Measurements from ENCODE around the gene RHBG. TPM values are rescaled to one million over a fixed set of nuclear protein-coding genes. Genes with fewer than 3 reads are reported as not detected.
A peak's percentile ranks its signal among the peaks of the same experiment; 100 is the strongest.

Gene RHBG
- polyA plus RNA-seq, 1 donor: 35.4 TPM

- Histone ChIP-seq H3K4me1 (ENCODE audit: control insufficient read depth, insufficient read depth, low read length) (peaks cover 8% of the 10 kb centered on the region), H3K9me3 (ENCODE audit: control insufficient read depth, low read depth, low read length) (peaks cover 4% of the 10 kb centered on the region), H3K27ac (ENCODE audit: low read length) (no peak overlapping the region), H3K27me3 (ENCODE audit: control insufficient read depth, insufficient read depth, low read length) (peaks cover 48% of the 10 kb centered on the region), H3K4me3 (ENCODE audit: low read length) (no peak overlapping the region), H3K36me3 (ENCODE audit: control insufficient read depth, insufficient read depth, low read length) (peaks cover 9% of the 10 kb centered on the region)
- no peak for DNase-seq
- WGBS (ENCODE audit: insufficient coverage, low lambda C conversion rate): no CpG with 5 or more reads among the region's 9 CpGs
These were observed 16.6 kb downstream of the RHBG start for GRCh38 chr1:156385534-156386031.

DNA sequence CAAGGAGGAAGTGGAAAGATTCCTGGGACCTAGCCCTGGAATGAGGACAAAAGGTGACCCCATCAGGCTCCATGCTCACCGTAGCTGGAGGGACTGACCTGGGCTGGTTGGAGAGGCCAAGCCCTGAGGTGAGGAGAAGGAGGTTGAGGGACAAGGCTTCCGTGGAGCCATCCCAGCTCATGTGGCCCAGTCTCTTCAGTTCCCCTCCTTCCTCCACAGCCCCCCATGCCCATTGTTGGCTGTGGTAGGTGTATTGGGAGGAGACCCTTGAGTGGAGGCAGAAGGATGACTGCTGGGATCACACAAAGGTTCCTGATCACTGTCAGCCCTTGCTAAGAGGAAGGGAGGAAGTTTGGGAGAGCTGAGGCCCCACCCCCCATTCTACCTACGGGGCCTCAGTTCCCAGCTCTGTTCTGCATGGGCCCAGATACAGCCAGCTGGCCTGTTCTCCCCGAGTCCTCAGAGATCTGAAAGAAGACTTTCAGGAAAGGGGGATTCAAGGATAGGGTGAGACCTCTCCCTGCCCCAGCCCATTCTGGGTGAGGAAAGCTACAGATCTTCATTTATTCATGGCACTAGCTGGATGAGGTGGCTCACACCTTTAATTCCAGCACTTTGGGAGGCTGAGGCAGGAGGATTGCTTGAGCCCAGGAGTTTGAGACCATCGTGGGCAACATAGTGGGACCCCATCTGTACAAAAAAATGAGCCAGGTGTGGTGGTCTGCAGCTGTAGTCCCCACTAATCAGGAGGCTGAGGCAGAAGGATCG lies 17.3 kb downstream of the RHBG start:
- H3K4me1 ChIP-seq (ENCODE audit: control insufficient read depth, insufficient read depth, low read length): peaks cover 8% of the 10 kb centered on the region
- no peak for DNase-seq
- no peak overlapping the region for H3K4me3 ChIP-seq (ENCODE audit: low read length)
- WGBS (ENCODE audit: insufficient coverage, low lambda C conversion rate): no CpG with 5 or more reads among the region's 6 CpGs
- peaks cover 55% of the 10 kb centered on the region for H3K27me3 ChIP-seq (ENCODE audit: control insufficient read depth, insufficient read depth, low read length)
- peaks cover 7% of the 10 kb centered on the region for H3K9me3 ChIP-seq (ENCODE audit: control insufficient read depth, low read depth, low read length)
- H3K36me3 ChIP-seq (ENCODE audit: control insufficient read depth, insufficient read depth, low read length): peaks cover 9% of the 10 kb centered on the region
- no peak overlapping the region for H3K27ac ChIP-seq (ENCODE audit: low read length)

DNA sequence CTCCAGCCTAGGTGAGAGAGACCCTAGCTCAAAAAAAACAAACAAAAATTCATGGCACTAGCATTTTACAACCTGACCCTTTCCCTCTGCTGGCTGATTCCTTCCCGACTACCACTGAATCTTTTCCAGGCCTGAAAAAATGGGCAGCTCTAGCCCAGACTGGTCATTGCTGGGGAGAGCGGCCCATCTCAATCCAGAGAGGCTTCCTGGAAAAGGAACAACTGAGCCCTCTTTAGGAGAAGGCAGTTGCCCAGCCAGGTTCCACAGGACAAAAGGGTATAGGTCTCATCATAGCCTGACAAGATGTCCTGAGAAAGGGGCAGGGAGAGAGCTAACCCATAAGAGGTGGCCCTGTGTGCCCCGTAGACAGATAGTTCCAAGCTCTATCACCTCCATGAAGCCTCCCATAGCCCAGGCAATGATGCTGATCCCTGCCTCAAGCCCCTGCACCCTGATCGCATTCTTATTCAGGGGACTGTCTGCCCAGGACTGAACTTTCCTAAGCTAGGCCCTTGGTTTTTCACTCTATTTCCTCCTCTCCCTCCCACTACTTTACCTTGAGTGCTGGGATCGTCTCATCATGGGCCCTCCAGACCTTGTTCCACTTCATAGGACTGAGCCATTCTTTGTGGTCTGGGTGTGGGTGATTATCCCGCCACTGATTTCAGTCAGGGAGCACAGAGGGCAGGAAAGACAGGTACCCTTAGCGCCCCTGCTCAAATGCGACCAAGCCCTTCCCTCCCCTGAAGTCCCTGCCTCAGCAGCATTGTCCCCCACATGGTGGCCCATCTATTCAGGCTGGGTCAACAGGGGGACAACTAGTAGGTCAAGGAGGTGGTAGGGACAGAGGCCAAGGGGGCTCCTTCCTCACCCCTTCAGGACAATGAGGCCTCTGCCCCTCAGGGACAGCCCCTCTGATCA lies 18.2 kb downstream of the RHBG start:
- DNase-seq: no peak
- Histone ChIP-seq H3K36me3 (ENCODE audit: control insufficient read depth, insufficient read depth, low read length) (peaks cover 6% of the 10 kb centered on the region), H3K4me1 (ENCODE audit: control insufficient read depth, insufficient read depth, low read length) (peaks cover 8% of the 10 kb centered on the region), H3K4me3 (ENCODE audit: low read length) (no peak overlapping the region), H3K9me3 (ENCODE audit: control insufficient read depth, low read depth, low read length) (peaks cover 7% of the 10 kb centered on the region), H3K27ac (ENCODE audit: low read length) (no peak overlapping the region), H3K27me3 (ENCODE audit: control insufficient read depth, insufficient read depth, low read length) (peaks cover 64% of the 10 kb centered on the region)
- WGBS (ENCODE audit: insufficient coverage, low lambda C conversion rate): no CpG with 5 or more reads among the region's 8 CpGs

- no CpG with 5 or more reads among the region's 15 CpGs for WGBS (ENCODE audit: insufficient coverage, low lambda C conversion rate)
- H3K4me3 ChIP-seq (ENCODE audit: low read length): no peak overlapping the region
- H3K36me3 ChIP-seq (ENCODE audit: control insufficient read depth, insufficient read depth, low read length): peaks cover 2% of the 10 kb centered on the region
- peaks cover 70% of the 10 kb centered on the region for H3K27me3 ChIP-seq (ENCODE audit: control insufficient read depth, insufficient read depth, low read length)
- H3K27ac ChIP-seq (ENCODE audit: low read length): no peak overlapping the region
- H3K9me3 ChIP-seq (ENCODE audit: control insufficient read depth, low read depth, low read length): peaks cover 7% of the 10 kb centered on the region
- peaks cover 8% of the 10 kb centered on the region for H3K4me1 ChIP-seq (ENCODE audit: control insufficient read depth, insufficient read depth, low read length)
- DNase-seq: no peak
These were observed 18.8 kb downstream of the RHBG start for GRCh38 chr1:156387870-156388173.

DNA sequence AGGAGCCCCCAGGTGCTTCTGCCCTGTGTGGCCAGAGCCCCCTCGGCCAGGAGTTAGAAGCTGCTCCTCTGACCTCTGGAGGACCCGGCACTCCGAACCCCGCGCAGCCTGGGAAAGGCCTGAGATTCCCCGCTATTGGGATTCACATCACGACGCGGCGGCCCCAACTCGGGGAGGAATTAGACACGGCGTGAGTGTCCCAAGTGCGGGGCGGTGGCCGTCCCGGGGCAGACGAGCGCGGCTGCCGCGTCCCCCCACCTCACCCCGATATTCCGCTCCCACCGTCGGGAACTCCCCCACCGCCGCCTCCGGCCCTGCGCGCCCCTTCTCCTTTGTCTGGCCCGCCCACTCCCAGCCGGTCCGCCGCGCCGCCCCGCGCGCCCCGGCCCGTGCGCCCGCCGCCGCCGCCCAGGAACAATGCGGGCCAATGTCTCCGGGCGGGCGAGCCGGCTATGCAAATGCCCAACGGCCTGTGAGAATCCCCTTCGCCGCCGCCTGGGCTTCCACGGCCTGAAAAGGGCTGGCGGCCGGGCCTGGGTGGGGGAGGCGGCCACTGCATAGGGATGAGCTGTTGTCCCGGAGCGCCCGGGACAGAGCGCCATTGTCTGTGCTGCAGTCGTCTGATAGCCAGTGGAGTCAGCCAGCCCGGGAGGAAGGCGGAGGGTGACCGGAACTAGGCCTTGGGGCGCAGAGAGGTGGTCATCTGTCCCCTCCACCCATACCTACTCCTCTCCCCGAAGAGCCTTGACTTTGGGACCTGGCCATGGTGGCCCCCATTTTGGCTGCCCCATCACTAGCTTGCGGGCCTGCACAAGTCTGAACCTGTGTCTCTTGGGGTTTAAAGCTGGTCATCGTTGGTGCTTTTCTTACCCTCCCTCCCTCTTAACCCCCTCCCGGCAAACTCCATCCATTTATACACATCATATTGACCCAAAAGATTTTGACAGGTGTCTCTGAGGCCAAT lies 19.4 kb downstream of the RHBG start:
- Histone ChIP-seq H3K36me3 (ENCODE audit: control insufficient read depth, insufficient read depth, low read length) (no peaks in the 10 kb centered on the region), H3K4me1 (ENCODE audit: control insufficient read depth, insufficient read depth, low read length) (peaks cover 8% of the 10 kb centered on the region), H3K9me3 (ENCODE audit: control insufficient read depth, low read depth, low read length) (peaks cover 7% of the 10 kb centered on the region), H3K27ac (ENCODE audit: low read length) (no peak overlapping the region), H3K27me3 (ENCODE audit: control insufficient read depth, insufficient read depth, low read length) (peaks cover 74% of the 10 kb centered on the region), H3K4me3 (ENCODE audit: low read length) (peak overlapping the region; percentile 7)
- WGBS (ENCODE audit: insufficient coverage, low lambda C conversion rate): 83% methylated on average over 2 of the region's 73 CpGs
- no peak for DNase-seq

- Histone ChIP-seq H3K4me3 (ENCODE audit: low read length) (no peak overlapping the region), H3K9me3 (ENCODE audit: control insufficient read depth, low read depth, low read length) (peaks cover 7% of the 10 kb centered on the region), H3K36me3 (ENCODE audit: control insufficient read depth, insufficient read depth, low read length) (no peaks in the 10 kb centered on the region), H3K27ac (ENCODE audit: low read length) (no peak overlapping the region), H3K4me1 (ENCODE audit: control insufficient read depth, insufficient read depth, low read length) (peaks cover 8% of the 10 kb centered on the region), H3K27me3 (ENCODE audit: control insufficient read depth, insufficient read depth, low read length) (peaks cover 76% of the 10 kb centered on the region)
- DNase-seq: no peak
- no CpG with 5 or more reads among the region's 8 CpGs for WGBS (ENCODE audit: insufficient coverage, low lambda C conversion rate)
These were observed 20.3 kb downstream of the RHBG start for GRCh38 chr1:156389311-156389710.

DNA sequence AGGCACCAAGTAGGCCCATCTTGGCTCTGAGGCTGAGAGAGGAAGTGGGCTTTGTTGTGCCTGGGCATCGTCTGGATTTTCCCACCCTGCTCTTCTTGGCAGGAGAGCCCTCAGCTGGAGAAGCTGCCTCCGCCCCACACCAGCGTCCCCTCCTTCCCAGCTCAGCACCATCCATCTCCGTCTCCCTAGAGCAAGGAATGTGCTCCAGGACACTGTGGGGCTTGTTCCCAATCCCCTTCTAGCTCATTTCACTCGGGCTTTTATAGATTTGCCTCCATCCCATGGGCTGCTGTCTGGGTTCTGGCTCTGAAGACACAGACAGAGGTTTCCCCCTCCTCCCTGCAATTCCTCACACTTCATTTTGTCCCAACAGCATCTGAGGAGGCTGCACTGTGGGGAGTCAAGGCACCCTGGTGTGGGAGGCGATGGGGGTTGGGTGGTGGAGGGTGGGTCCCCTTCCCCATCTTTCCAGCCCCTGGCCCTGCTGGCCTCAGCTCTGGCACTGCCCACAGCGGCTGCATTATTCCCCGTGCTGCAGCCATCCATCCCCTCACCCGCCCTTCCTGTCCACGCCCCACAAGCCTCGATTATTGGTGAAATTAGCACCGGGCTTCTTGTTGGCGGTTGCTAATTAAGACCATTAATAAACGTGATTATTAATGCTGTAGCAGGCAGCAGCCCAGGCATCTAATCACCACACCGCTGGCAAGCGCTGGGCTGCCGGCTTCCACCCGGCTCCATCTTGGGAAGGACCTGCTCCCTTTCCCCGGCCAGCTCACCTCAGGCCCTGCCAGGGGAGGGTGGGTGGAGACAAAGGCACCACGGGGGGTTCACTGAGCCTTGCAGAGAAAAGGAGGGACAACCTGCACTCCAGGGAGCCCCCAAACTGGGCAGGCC lies 21.7 kb downstream of the RHBG start:
- WGBS (ENCODE audit: insufficient coverage, low lambda C conversion rate): no CpG with 5 or more reads among the region's 20 CpGs
- Histone ChIP-seq H3K4me3 (ENCODE audit: low read length) (no peak overlapping the region), H3K36me3 (ENCODE audit: control insufficient read depth, insufficient read depth, low read length) (no peaks in the 10 kb centered on the region), H3K4me1 (ENCODE audit: control insufficient read depth, insufficient read depth, low read length) (peaks cover 8% of the 10 kb centered on the region), H3K9me3 (ENCODE audit: control insufficient read depth, low read depth, low read length) (peaks cover 7% of the 10 kb centered on the region), H3K27me3 (ENCODE audit: control insufficient read depth, insufficient read depth, low read length) (peaks cover 79% of the 10 kb centered on the region), H3K27ac (ENCODE audit: low read length) (no peak overlapping the region)
- DNase-seq: no peak

DNA sequence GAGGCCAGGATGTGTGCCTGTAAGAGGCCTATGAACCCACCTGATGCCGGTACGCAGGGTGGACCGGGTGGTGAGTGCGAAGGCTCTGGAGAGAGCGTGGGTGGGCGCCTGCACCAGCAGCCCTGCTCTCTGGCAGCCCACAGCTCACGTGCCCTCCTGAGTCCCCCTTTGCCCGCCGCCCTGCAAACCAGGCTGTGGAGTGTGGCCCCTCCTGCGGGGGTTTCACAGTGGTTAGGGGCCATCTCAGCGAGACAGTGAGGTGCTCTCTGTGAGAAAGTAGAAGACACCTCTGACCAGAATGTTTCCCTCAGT lies 22.3 kb downstream of the RHBG start:
- no CpG with 5 or more reads among the region's 11 CpGs for WGBS (ENCODE audit: insufficient coverage, low lambda C conversion rate)
- H3K4me1 ChIP-seq (ENCODE audit: control insufficient read depth, insufficient read depth, low read length): peaks cover 8% of the 10 kb centered on the region
- peaks cover 74% of the 10 kb centered on the region for H3K27me3 ChIP-seq (ENCODE audit: control insufficient read depth, insufficient read depth, low read length)

GRCh38 chr1:156391701-156392100 lies 22.7 kb downstream of the RHBG start:
- no peak overlapping the region for H3K27ac ChIP-seq (ENCODE audit: low read length)
- peaks cover 8% of the 10 kb centered on the region for H3K4me1 ChIP-seq (ENCODE audit: control insufficient read depth, insufficient read depth, low read length)
- peaks cover 70% of the 10 kb centered on the region for H3K27me3 ChIP-seq (ENCODE audit: control insufficient read depth, insufficient read depth, low read length)
- DNase-seq: no peak
- H3K36me3 ChIP-seq (ENCODE audit: control insufficient read depth, insufficient read depth, low read length): no peaks in the 10 kb centered on the region
- H3K9me3 ChIP-seq (ENCODE audit: control insufficient read depth, low read depth, low read length): peaks cover 7% of the 10 kb centered on the region
- WGBS (ENCODE audit: insufficient coverage, low lambda C conversion rate): no CpG with 5 or more reads among the region's 8 CpGs
- H3K4me3 ChIP-seq (ENCODE audit: low read length): no peak overlapping the region

More for the DNA sequence above, 22.3 kb downstream of the RHBG start:
- Histone ChIP-seq H3K27ac (ENCODE audit: low read length) (no peak overlapping the region), H3K9me3 (ENCODE audit: control insufficient read depth, low read depth, low read length) (peaks cover 7% of the 10 kb centered on the region), H3K36me3 (ENCODE audit: control insufficient read depth, insufficient read depth, low read length) (no peaks in the 10 kb centered on the region), H3K4me3 (ENCODE audit: low read length) (no peak overlapping the region)
- no peak for DNase-seq

All from large intestine (tissue), 3 donors.